Fibroblast of pulmonary artery (primary cell): ENCODE measurements around the gene UNC5A.

ENCODE experiments used
- DNase-seq: peaks from one replicate; pipeline ENCODE4 v3.0.0-alpha.2; 2010; ENCODE audit warnings: low read depth
- H3K4me3 ChIP-seq: replicated peaks from 2 replicates; pipeline ENCODE4 v1.5.1; 2011; ENCODE audit warnings: low read depth, mild to moderate bottlenecking, control low read depth, low read length, moderate library complexity
- CTCF ChIP-seq: IDR thresholded peaks from 2 replicates; pipeline ENCODE4 v1.5.1; 2011; ENCODE audit warnings: mild to moderate bottlenecking, control low read depth, low read length, inconsistent platforms; ENCODE audit errors: missing control alignments

UNC5A gene

GRCh38 chr5:176789873-176790615 is 20.3 kb upstream of the UNC5A start:
- TF ChIP-seq CTCF, result no peak
- H3K4me3 ChIP-seq, result no peak overlapping the region
- no peak for DNase-seq

GRCh38 chr5:176790941-176791340 is 19.4 kb upstream of the UNC5A start:
- no peak overlapping the region for H3K4me3 ChIP-seq
- no peak for TF ChIP-seq CTCF
- no peak for DNase-seq

GRCh38 chr5:176792655-176793342 is 17.6 kb upstream of the UNC5A start:
- no peak overlapping the region for H3K4me3 ChIP-seq
- TF ChIP-seq CTCF, result no peak

GRCh38 chr5:176793343-176793699 is 17.0 kb upstream of the UNC5A start:
- no peak for TF ChIP-seq CTCF
- no peak for DNase-seq
- H3K4me3 ChIP-seq, result no peak overlapping the region

More at GRCh38 chr5:176792655-176793342, 17.6 kb upstream of the UNC5A start:
- DNase-seq, result no peak

- no peak overlapping the region for H3K4me3 ChIP-seq
- no peak for DNase-seq
- no peak for TF ChIP-seq CTCF
Measured at GRCh38 chr5:176793736-176794135, 16.6 kb upstream of the UNC5A start.

- no peak overlapping the region for H3K4me3 ChIP-seq
- no peak for TF ChIP-seq CTCF
- DNase-seq, result no peak
Measured at GRCh38 chr5:176794509-176794908, 15.8 kb upstream of the UNC5A start.

- no peak for DNase-seq
- H3K4me3 ChIP-seq, result no peak overlapping the region
- TF ChIP-seq CTCF, result no peak
Measured at GRCh38 chr5:176796411-176796810, 13.9 kb upstream of the UNC5A start.
